ENCODE data around the gene TNFSF8.

Gene TNFSF8

DNA sequence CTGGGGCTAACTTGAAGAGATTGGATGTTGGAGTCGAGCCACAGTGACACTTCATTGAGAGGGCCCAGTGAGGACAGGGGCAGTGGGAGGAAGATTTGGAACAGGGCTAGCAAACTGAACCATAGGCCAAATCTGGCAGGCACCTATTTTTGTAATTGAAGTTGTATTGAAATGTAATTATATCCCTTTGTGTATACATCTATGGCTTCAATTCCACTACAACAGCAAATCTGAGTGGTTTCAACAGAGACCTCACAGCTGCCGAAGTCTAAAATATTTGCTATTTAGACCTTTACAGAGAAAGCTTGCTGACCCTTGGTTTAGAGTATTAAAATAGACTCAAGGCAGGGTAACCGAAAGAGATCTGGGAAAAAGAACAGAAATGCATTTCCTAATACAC lies 4.7 kb upstream of the TNFSF8 start:
- DNase-seq (ENCODE audit: low spot score) = no peak

DNA sequence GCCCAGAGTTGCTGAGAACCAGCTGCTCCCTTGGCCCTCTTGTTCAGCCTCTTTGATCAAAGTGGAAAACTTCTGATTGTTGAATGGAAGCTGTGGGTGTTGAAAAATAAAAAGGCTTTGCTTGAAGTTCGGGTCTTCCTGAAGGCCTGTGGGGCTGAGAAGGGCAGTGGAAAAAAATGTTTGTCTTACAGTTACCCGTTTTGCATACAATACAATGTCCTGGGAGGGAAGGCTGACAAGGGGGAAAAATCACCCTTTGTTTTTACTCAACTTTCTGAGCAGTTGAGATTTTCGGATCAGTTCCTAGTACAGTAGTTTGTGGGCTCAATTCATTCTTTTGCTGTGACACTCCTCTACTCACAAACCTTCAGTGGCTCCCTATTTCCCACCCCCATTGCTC lies 2.1 kb upstream of the TNFSF8 start:
- no peak for DNase-seq (ENCODE audit: low spot score)

DNA sequence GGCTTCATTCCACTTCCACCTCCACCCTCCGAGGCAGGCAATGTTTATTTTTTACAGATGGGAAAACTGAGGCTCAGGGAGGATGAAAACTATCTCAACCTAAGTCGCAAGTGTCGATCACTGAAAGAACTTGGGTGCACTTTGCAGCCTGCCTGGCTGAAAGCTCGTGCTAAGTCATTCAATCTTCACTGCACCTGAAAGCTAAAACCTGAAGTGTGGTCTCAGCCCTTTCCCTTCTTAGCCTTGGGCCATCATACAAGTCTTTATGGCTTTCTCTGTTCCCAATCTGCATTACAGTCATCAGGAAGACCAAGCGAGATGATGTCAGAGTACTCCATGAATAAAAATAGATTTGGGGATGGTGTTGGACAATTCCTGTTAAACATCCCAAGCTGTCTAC lies 1.0 kb upstream of the TNFSF8 start:
- no peak for DNase-seq (ENCODE audit: low spot score)

DNA sequence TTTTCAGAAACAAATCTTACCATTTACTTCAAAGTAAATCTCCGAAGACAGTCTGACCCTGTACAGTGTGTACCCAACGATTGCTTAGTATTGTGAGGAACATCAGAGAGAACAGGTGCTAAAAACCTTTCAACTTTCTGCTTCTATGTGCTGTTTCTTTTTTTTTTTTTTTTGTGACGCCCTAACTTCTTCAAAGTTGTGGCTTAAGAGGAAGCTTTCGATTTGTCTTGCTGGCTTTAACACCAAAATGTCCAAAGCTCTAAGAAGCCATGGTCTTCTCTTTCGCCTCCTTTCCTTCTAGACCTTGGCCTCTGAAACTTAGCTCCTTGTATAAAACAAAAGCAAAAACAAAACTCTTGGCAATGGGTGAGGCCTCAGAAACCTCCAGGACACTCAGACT lies 1.2 kb downstream of the TNFSF8 start:
- DNase-seq (ENCODE audit: low spot score) = no peak

DNA sequence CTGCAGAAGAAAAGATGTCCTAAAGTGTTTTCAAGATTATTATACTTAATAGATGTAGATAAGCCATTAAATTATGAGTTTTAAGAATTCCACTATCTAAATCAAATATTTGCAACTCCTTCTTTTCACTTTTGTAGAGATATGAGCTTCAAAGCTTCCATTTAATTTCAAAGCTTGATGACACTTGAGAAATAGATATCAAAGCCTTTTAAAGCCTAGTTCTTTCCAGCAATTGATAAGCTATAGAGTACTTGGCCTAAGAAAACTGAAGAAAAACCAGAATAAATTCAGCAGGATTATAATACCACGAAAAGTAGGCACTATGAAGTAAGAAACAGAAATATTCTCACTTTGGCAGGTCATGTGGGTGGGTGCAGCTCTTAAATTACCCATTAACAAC lies 1.7 kb downstream of the TNFSF8 start:
- DNase-seq (ENCODE audit: low spot score) = no peak

DNA sequence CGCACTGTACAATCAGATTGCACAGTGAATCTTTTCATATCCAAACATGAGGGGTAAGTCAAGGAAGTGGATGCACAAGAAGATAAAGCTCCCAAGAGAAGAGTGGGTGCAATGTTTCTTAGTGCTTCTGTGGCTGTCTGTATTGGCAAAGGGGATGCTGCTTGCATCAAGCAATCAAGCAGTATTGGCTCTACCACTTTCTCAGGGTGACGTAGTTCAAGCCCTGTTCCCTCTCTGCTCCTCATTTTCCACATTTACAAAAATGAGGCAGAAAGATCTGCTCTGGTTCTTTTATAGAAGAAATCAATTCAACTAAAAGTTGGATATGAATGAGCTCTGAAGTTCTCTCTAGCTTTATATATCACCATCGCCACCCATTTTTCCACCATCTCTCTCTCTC lies 2.3 kb downstream of the TNFSF8 start:
- DNase-seq (ENCODE audit: low spot score) = no peak

DNA sequence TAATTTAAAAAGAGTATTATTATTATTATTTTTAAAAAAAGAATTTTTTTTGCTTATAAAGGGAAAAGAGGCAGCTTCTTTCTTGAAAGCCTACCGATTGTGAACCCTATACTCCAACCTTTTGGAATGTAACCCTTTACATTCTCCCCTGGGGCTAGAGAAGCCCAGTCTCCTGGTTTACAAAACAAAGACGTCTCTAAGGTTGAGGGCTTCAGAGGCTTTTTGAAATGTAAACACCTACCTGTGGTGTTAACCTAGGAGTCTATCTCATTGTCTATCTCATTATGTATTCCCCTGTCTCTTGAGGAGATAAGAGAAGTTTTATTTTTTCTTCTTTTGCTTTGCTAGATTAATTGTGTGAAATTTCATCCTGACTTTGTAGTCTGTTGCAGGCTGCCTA lies 4.7 kb downstream of the TNFSF8 start:
- DNase-seq (ENCODE audit: low spot score) = no peak

DNA sequence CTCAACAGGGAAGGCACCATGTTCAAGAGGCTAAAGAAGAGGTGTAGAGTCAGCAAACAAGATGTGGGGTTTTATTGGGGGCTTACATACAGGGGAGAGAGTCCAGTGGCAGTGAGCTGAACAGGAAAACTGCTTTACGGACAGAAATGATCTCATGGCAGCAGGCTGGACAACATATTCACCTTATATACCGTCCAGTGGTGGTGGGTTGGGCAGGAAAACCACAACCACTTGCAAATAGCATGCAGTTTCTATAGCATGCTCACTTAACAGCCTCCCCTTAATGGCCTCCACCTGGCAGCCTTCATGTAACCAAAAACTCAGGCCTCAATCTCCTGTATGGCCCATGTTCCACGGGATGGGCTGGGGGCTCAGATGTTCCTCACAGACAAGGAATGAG lies 5.4 kb downstream of the TNFSF8 start:
- no peak for DNase-seq (ENCODE audit: low spot score)

DNA sequence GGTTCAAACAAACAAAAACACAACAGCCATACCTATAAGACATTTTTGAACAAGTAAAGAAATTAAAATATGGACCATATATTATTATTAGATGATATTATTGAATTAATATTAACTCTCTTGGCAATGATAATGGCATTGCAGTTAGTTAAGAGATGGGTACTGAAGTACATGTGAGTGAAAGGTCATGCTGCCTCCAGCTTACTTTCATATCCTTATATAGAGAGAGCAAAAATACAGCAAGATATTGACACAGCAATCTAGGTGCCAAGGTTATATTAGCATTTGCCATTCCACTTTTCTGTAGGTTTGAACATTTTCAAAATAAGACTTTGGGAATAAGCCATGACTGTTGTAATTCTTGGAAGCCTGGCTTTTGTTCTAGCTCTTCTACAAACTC lies 6.1 kb downstream of the TNFSF8 start:
- DNase-seq (ENCODE audit: low spot score) = no peak

DNA sequence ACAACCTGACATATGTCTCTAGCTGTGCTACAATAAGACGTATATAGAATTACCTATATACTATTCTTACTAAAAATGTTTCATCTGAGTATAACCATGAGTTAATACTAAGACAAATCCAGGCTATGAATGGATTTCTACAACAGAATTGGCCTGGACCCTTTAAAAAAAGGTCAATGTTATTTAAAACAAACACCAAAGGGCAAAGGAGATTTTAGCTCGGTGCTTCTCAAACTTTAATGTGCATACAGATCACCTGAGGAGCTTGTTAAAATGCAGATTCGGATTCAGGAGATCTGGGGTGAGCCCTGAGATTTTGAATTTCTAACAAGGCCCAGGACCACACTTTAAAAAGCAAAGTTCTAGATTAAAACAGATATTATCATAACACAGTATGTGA lies 6.5 kb downstream of the TNFSF8 start:
- DNase-seq (ENCODE audit: low spot score) = no peak

DNA sequence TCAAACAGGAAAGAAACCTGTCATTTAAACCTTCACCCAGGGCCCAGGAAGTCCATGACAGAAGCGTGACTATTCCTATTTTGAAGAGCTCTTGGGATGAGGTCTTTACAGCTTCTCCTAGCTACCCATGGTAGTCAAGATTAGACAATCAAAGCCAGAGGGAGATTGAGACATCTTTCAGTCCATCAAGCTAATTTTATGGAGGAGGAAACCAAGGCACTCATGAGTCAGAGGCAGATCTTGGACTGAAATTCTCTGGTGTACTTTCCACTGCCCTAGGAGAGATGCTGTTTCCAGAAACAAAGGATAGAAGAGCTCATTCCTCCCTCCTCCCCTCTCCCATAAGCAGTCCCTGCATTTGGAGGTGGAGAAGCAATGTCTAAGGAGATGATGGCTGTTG lies 9.2 kb downstream of the TNFSF8 start:
- DNase-seq (ENCODE audit: low spot score) = no peak

DNA sequence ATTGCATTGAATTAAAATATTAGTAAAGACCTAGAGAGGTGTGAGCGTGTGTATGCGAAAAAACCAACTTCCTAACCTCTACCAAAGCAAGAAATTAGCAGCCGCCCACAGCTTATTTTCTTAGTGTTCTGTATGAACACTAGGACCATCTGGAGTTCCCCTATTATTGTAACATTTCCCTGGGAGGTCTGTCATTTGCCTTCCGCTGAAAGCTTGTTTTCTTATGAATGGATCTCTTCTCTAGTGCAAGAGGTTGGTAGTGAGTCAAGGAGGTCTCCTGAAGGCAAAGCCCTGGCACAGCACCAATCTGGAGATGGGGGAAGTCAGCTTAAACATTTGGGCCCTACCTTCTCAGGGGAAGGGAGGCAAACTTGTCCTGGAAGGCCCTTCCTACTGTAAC lies 10.8 kb downstream of the TNFSF8 start:
- DNase-seq (ENCODE audit: low spot score) = no peak

DNA sequence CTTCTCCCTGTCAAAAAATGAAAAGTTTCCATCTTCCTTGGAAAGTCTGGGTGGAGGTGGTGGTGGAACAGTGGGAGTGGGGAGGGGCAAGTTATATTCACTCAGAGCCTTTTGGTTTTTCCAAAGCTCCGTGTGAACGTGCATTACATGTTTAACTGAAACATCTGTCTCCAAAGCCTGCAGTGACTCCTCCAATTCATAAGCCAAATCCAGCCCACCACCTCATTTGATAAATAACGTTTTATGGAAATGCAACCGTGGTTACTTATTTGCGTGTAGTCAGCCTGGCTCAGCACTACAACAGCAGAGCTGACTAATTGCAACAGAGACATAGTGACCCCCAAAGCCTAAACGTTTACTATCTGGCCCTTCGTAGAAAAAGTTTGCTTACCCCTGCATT lies 13.9 kb downstream of the TNFSF8 start:
- no peak for DNase-seq (ENCODE audit: low spot score)

DNA sequence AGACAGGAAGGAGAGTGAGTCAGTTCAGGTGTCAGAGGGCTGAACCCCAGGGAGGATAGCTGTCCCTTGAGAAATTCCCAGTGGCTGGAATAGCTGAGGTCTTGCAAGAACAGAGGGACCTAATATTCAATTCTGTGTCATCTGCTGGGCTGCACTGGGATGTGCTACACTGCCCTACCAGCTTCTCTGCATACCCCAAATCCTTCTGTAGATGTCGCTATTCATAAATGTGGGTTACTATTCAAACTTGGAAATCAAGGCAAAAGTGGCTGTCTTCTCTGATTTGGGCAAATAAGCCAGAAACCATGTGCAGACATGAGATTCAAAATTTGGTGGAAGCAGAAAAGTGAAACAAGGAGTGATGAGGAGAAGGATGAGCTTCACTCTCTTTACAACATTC lies 16.3 kb downstream of the TNFSF8 start:
- no peak for DNase-seq (ENCODE audit: low spot score)

DNA sequence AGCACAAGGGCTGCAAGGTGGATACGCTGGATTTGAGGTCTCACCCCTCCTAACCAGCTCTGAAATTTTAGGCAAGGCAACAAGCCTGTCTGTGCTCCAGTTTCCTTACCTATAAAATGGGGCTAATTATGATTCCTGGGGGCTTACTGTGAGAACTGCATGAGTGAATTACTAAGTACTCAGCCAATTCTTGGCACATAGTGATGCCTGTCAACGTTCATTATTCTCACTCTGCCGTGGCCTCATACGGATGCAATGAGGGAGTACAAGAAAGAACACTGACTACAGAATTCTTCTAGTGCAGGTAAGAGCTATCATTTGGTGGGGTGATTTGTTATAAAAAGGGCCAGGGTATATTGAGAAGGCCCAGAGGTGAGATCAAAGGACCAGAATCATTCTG lies 16.7 kb downstream of the TNFSF8 start:
- DNase-seq (ENCODE audit: low spot score) = no peak

DNA sequence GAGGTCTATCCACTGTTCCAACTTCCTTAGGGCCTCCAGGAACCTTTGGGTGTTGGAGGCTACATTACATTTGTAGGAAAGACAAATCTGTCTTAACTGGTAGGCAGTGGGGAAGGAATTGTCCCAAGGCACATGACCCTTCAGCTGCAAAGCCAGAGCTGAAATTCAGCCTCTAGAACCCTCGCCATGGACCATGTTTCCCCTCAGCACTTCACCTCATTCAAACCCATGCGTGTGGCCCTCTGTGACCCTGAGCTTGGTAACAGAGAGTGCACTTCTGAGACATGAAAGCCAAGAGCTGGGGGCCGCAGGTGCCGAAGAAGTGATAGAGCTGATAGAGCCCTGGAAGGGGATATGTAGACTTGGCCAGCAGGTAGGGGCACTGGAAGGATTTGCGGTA lies 17.2 kb downstream of the TNFSF8 start:
- no peak for DNase-seq (ENCODE audit: low spot score)

DNA sequence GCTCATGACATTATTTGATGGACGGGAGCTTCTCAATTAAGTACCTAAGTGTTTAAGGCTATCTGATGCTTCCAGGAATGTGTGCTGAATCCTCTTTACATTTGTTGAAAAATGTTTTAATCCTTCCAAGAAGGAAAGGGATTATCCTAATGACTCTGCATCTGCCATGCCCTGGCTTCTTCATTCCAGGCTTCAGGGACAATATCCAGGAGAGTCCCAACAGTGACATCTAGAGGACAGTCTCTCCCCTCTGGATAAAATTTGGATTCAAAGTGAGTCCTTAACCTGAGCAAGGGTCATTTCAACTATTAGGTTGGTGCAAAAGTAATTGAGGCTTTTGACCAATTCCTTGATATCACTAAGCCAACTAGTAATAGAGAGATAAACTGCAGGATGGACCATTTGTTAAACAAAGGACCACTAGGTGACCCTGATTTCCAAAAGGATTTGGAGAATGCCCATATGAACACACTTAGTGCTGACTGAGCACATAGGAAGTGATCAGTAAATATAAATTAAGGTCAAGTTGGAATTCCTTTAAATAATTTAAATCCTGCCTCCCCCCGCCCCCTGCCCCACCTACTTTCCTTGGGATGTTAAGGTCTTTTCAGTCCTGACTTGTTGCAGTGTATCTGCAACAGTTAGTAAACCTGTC lies 19.1 kb downstream of the TNFSF8 start:
- DNase-seq (ENCODE audit: low spot score) = peak; percentile 56

DNA sequence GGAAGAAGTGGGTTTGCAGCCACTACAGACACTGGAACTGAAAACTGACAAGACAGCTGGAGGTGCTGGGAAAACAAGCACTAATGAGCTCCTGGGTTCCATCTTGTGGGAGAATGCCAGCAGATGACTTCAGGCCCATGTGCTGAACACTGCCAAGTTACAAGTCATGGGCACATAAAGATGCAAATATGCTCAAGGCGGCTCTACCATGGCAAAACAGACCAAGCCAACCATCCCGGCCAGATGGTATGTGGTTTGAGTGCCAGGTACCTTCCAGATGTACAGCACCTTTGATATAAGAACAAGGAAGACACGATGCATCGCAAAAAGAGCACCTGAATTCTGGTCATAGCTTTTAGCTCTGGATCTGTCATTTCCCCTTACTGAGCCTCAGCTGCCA lies 19.9 kb downstream of the TNFSF8 start:
- DNase-seq (ENCODE audit: low spot score) = no peak

DNA sequence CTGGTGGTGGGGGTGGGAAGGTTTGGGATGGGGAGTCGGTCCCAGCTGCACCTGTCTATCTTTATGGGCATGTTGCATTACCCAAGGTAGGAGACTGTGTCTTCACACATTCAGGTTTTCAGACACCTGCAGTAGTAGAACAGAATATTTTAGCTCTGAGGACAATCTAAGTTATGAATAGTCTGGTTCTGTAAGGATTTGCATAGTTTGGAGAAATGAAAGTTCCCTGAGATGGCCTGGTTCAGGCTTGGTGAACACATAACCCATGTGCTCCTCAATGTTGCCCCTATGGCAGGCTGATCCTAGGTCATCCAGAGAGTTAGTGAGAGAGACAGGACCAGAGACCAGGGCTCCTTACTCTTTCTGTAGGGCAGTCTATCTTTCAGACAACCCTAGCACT lies 20.7 kb downstream of the TNFSF8 start:
- no peak for DNase-seq (ENCODE audit: low spot score)

DNA sequence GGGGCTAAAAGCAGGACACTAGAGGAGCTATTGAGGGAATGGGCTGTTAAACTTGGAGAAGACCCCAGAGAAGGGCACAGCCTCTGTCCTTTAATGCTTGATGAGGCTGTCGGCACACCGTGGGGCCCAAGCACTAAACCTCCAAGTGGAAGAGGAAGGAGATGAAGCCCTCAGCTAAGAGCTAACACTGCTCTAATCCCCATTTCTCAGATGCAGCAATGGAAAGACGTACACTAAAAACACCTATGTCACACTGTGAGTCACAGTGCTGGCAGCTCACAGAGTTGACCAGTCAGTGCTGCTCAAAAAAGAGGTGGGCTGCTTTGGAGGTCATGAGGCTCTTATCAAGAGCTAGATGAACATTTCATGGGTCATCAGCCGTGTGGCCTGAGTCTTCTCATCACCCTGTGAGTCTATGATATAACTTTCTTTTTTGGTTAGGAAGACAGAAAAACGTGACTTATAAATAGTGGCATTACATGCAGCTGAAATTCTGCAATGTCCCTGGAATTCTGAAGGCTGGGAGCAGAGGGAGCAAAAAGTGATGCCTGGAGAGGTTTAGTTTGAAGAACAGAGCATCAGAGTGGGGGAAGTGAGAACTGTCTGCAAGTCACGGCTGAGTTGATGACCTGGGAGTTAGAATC lies 21.5 kb downstream of the TNFSF8 start:
- DNase-seq (ENCODE audit: low spot score) = no peak

DNA sequence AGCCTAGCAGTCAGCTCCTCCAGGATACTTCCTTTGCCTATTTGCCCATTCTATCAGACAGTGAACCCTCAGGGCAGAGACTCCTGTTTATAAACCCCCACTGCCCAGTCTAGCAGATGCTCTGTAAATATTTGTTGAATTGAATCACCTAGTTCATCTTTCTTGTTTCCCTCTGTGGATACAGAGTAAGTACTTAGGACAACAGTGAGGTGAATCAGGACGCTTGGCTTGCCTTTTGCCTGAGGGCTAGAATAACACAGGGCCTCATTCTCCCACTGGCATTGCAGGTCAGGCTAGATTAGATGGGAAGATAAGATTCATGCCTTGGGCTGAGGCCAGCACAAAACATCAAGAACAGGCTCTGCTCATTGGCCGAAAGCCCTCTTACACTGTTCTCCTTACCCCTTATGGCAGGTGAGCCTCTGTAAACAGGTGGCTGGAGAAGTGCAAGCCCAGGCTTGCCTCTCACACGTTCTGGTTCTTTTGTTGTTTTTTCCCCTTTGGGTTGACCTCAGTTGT lies 22.2 kb downstream of the TNFSF8 start:
- no peak for DNase-seq (ENCODE audit: low spot score)

DNA sequence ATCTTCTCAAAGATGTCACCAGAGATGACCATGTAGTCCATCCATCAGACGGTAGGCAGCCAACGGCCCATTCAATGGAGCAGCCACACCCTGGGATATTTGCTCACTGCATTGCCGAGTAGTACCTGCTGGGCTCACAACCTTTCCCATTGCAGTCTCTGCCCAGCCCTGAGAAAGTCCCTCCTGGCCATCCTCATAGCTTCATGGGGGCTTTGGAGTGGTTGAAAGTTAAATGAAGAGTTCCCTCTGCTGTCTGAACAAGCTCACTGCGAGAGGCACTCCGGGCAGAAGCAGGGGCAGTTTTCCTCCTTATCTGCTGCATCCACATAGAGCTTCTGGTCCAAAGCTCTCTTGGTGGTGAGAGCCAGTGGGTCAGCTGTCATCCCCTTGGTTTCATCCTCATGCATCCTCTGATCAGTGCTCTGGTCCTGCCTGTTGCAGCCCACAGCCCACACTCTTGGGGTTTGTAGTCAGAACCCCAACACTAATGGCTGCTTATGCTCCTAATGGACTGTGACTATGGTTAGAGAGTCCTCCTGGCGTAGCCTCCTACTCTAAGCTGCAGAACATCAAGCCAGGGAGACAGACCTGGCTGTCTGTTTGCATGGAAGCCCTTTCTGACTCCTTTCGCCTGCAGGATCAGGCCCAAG lies 23.3 kb downstream of the TNFSF8 start:
- DNase-seq (ENCODE audit: low spot score) = peak; percentile 67

DNA sequence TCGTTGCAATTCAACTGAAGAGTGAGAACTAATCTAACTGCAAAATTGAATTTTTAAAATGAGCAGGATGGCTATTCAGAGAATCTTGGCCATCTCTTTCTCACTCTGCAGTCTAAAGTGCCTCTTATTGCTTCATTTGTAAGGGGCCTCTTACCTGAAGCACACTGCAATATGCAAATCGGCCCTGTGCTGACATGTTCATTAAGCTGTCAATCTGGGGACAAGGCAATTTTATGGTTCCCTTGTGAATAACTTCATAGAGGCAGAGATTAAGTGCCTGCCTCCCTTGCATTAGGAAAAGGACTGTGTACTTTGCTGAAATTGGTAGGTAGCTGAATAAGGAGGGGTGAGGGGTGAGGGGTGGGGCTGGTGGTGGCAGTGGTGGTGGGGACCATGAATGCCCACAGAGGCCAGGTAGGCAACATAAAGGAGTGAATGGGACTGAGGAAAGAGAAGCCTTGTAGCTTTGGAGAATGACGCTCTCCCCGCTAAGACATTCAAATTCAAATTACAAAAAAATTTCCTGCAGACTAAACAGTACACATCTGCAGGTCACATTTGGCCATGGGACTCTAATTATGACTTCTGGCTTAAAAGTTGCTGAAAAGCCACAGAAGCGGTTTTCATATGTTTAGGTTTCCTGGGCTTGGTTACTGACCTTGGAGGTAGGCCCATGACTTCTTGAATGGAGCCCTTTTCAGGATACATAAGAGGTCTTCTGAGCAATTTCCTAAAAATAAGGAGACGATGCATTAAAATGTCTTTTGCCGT lies 25.0 kb downstream of the TNFSF8 start:
- DNase-seq (ENCODE audit: low spot score) = no peak
